ENCODE measurements around the gene ITGB1BP1. TPM values are rescaled to one million over a fixed set of nuclear protein-coding genes. Genes with fewer than 3 reads are reported as not detected.
A peak's percentile ranks its signal among the peaks of the same experiment; 100 is the strongest.

The ITGB1BP1 gene
- total and polyA plus RNA-seq, 9 of the 15 experiments (the other 6 are each of a cell fraction or from before 2014, with no cell fraction given): 37.8 to 95.3 (median 50.4) TPM

GRCh38 chr2:9423100-9423921 lies at the start of gene ITGB1BP1, which contains the start of gene CPSF3 (continued):
- no peak for TF ChIP-seq ZNF449 (CRISPR knock-in tag; IDR thresholded peaks at IDR 0.05)
- peak; percentile 37; the same call in 1 of the 2 replicates for TF ChIP-seq KLF6 (CRISPR knock-in tag; IDR thresholded peaks at IDR 0.05; ENCODE audit: borderline replicate concordance)
- TF ChIP-seq NR2C2 (CRISPR knock-in tag; IDR thresholded peaks at IDR 0.05): no peak; the same call in 1 of the 2 replicates
- peak; percentile 66 for TF ChIP-seq NR2C2 (tag; IDR thresholded peaks at IDR 0.05)
- no peak for TF ChIP-seq HNRNPLL (IDR thresholded peaks at IDR 0.05; ENCODE audit: low read depth, low read length, poor library complexity, severe bottlenecking)
- TF ChIP-seq, protein P1, sequence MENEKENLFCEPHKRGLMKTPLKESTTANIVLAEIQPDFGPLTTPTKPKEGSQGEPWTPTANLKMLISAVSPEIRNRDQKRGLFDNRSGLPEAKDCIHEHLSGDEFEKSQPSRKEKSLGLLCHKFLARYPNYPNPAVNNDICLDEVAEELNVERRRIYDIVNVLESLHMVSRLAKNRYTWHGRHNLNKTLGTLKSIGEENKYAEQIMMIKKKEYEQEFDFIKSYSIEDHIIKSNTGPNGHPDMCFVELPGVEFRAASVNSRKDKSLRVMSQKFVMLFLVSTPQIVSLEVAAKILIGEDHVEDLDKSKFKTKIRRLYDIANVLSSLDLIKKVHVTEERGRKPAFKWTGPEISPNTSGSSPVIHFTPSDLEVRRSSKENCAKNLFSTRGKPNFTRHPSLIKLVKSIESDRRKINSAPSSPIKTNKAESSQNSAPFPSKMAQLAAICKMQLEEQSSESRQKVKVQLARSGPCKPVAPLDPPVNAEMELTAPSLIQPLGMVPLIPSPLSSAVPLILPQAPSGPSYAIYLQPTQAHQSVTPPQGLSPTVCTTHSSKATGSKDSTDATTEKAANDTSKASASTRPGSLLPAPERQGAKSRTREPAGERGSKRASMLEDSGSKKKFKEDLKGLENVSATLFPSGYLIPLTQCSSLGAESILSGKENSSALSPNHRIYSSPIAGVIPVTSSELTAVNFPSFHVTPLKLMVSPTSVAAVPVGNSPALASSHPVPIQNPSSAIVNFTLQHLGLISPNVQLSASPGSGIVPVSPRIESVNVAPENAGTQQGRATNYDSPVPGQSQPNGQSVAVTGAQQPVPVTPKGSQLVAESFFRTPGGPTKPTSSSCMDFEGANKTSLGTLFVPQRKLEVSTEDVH (IDR thresholded peaks at IDR 0.05; ENCODE audit: low read depth, partially characterized antibody): peak; percentile 72
- peak; percentile 95 for TF ChIP-seq CHD2 (IDR thresholded peaks at IDR 0.05; ENCODE audit: low read depth, low read length)
- peak; percentile 95 for TF ChIP-seq GATAD2A (IDR thresholded peaks at IDR 0.05)
- TF ChIP-seq SOX6 (IDR thresholded peaks at IDR 0.05): peak; percentile 48; the same call in 1 of the 2 replicates
- peak; percentile 66 for TF ChIP-seq POLR2B (IDR thresholded peaks at IDR 0.05; ENCODE audit: low read depth, partially characterized antibody)
- no peak; the same call in 1 of the 2 replicates for TF ChIP-seq ARID1B (IDR thresholded peaks at IDR 0.05)
- no peak for TF ChIP-seq CBX8 (IDR thresholded peaks at IDR 0.05; ENCODE audit: borderline replicate concordance, extremely low read depth, low read depth, low read length, poor library complexity, severe bottlenecking)
- TF ChIP-seq RBM14 (IDR thresholded peaks at IDR 0.05; ENCODE audit: borderline replicate concordance, insufficient read depth, low read depth, low read length): no peak
- TF ChIP-seq GTF2E2 (tag; IDR thresholded peaks at IDR 0.05): no peak
- TF ChIP-seq NFYB (IDR thresholded peaks at IDR 0.05; ENCODE audit: extremely low read depth, insufficient read length): no peak
- TF ChIP-seq NCOA1 (IDR thresholded peaks at IDR 0.05; ENCODE audit: low read depth): peak; percentile 70
- peak; percentile 79 for TF ChIP-seq CCNT2 (IDR thresholded peaks at IDR 0.05; ENCODE audit: borderline replicate concordance, extremely low read depth, insufficient read length, low read depth, low read length)
- TF ChIP-seq RBM22 (IDR thresholded peaks at IDR 0.05; ENCODE audit: low read depth, low read length, poor library complexity, severe bottlenecking): peak; percentile 64
- TF ChIP-seq ZNF12 (CRISPR knock-in tag; IDR thresholded peaks at IDR 0.05): no peak; the same call in 1 of the 2 replicates
- no peak for TF ChIP-seq ZNF311 (CRISPR knock-in tag; IDR thresholded peaks at IDR 0.05)
